KOPT-K1 (cell line): ENCODE data around the gene ZBTB32.
"Not testable (repeated sequence)": the region's sequence is repeated elsewhere in the genome, so short reads cannot be mapped to it uniquely, and the experiment has no call there.

Source experiments
- H3K27ac ChIP-seq: fragments of 200-600 bp; sonication (generic); 2 replicates; pipeline ENCODE4 v1.5.1; 2016; ENCODE audit warnings: antibody characterized with exemption, mild to moderate bottlenecking, low read depth, low read length; ENCODE audit not compliant: poor library complexity, severe bottlenecking
- H3K36me3 ChIP-seq: fragments of 200-600 bp; sonication (generic); 2 replicates; pipeline ENCODE4 v1.5.1; 2017; ENCODE audit warnings: antibody characterized with exemption, mild to moderate bottlenecking, low read length, moderate library complexity; ENCODE audit not compliant: insufficient read depth
- H3K9me3 ChIP-seq: fragments of 200-600 bp; sonication (generic); 2 replicates; pipeline ENCODE4 v1.5.1; 2017; ENCODE audit warnings: antibody characterized with exemption, low read length, mild to moderate bottlenecking; ENCODE audit not compliant: insufficient read depth, poor library complexity, severe bottlenecking

The ZBTB32 gene, protein sequence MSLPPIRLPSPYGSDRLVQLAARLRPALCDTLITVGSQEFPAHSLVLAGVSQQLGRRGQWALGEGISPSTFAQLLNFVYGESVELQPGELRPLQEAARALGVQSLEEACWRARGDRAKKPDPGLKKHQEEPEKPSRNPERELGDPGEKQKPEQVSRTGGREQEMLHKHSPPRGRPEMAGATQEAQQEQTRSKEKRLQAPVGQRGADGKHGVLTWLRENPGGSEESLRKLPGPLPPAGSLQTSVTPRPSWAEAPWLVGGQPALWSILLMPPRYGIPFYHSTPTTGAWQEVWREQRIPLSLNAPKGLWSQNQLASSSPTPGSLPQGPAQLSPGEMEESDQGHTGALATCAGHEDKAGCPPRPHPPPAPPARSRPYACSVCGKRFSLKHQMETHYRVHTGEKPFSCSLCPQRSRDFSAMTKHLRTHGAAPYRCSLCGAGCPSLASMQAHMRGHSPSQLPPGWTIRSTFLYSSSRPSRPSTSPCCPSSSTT

DNA sequence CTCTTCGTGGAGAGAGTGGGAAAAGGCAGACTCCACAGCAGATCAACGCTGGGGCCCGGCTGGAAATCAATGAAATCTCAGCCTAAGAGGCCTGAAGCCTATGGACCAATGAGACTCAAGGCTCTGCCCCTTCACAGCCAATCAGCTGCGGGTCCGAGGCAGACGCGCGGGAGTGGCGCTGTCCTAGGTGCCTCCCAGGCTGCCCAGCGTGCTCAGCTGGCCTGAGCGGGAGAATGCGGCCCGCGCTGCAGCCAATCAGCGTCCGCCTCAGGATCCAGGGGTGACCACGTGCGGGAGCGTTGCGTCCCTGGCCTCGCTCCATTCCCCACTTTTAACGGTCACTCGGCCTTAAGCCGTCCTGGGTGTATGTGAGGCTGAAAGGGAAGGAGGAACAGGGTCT is at the start of gene ZBTB32:
Gene ZBTB32, plus strand, starts transcription at position 341 of the 400 bp plus-strand sequence. CDS start 10,069 bp downstream, outside the sequence.
- Histone ChIP-seq H3K36me3 (no peaks in the 10 kb centered on the region), H3K27ac (no peak within 1 kb of the TSS), H3K9me3 (no peaks in the 10 kb centered on the region)

DNA sequence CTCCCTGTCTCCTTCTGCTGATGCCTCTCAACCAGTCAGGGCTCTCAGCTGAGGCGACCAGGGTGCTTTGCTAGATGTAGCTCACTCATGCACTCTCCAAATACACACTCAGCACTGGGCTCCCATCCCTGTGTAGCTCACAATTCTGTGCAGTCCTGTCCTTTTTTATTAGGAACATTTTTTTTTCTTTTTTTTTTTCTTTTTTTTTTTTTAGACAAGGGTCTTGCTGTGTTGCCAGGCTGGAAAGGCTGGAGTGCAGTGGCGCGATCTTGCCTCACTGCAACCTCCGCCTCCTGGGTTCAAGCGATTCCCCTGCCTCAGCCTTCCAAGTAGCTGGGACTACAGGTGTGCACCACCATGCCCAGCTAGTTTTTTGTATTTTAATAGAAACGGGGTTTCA is 49.5 kb upstream of the ZBTB32 start:
- H3K27ac ChIP-seq, H3K9me3 ChIP-seq: not testable (repeated sequence)
- H3K36me3 ChIP-seq = peaks cover 85% of the 10 kb centered on the region

DNA sequence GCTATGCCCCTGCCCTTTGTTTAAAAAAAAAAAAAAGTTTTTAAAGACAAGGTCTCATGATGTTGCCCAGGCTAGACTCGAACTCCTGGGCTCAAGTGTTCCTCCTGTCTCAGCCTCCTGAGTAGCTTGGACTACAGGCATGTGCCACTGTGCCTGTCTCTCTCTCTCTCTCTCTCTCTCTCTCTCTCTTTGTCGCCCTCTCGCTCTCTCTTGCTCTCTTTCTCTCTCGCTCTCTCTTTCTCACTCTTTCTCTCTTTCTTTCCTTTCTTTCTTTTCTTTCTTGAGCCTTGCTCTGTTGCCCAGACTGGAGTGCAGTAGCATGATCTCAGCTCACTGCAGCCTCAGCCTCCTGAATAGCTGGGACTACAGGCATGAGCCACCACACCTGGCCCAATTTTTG is 48.8 kb upstream of the ZBTB32 start:
- no peak overlapping the region for H3K27ac ChIP-seq
- H3K36me3 ChIP-seq = peaks cover 85% of the 10 kb centered on the region
- no peaks in the 10 kb centered on the region for H3K9me3 ChIP-seq

- no peak overlapping the region for H3K27ac ChIP-seq
- no peaks in the 10 kb centered on the region for H3K9me3 ChIP-seq
- H3K36me3 ChIP-seq = peaks cover 87% of the 10 kb centered on the region
Measured at GRCh38 chr19:35656700-35657099, 47.7 kb upstream of the ZBTB32 start.

DNA sequence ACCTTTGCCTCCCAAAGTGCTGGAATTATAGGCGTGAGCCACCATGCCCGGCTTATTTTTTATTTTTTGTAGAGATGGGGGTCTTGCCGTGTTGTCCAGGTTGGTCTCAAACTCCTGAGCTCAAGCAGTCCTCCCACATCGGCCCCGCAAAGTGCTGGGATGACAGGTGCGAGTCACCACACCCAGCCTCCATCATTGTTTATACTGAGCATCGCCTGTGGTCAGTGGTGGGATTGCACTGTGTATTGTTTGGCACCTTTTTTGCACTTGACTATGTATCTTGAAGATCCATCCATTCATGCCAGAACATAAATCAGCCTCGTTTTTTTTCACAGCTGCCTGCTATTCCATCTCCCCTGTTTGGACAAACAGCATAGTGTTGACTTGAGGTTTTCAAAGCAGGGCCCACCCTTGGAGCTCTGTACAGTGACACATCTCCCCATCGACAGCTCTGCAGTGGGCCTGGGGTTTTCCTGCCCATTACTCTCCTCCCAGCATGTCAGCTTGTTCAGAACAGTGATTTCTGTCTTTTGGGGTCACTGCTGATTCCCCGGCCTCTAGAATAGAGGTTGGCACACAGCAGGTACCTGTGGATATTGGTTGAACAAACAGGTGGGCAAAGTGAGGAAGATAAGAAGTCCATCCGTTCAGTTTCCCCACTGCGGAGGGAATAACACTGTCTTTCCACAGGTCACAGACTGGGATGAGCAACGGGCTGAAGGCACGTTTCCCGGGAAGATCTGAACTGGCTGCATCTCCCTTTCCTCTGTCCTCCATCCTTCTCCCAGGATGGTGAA is 46.3 kb upstream of the ZBTB32 start:
- Histone ChIP-seq H3K36me3 (peaks cover 93% of the 10 kb centered on the region), H3K27ac (no peak overlapping the region), H3K9me3 (no peaks in the 10 kb centered on the region)

DNA sequence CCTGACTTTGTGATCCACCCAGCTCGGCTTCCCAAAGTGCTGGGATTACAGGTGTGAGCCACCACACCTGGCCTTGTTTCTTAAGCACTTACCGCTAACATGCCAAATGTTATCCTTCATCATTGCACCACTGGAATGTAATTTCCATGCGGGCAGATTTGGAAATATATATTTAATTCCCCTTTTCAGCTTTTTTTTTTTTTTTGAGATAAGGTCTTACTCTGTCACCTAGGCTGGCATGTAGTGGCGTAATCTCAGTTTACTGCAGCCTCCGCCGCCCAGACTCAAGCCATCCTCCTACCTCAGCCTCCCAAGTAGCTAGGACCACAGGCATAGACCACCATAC is 42.4 kb upstream of the ZBTB32 start:
- Histone ChIP-seq H3K36me3 (peaks cover 86% of the 10 kb centered on the region), H3K27ac (no peak overlapping the region), H3K9me3 (no peaks in the 10 kb centered on the region)

GRCh38 chr19:35663981-35664380 is 40.4 kb upstream of the ZBTB32 start:
- Histone ChIP-seq H3K27ac (no peak overlapping the region), H3K9me3 (no peaks in the 10 kb centered on the region), H3K36me3 (peaks cover 67% of the 10 kb centered on the region)

DNA sequence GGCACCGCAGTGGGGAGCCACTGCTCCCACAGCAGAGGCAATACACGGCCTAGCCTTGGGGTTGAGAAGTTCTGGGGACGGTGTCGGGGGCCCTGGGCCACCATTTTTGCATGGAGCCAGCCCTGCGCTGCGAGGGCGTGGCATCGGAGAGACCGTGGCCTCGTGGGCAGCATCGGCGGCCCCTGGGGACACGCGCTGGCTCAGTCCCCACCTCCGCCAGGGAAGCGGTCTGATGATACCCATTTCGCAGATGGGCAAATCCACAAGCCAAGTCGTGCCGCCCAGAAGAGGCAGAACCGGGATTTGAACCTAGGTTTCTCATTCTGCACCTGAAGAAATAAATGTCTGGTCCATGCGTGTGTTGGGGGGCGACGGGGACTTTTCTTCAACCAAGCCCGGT is 39.2 kb upstream of the ZBTB32 start:
- H3K27ac ChIP-seq = no peak overlapping the region
- no peaks in the 10 kb centered on the region for H3K9me3 ChIP-seq
- peaks cover 56% of the 10 kb centered on the region for H3K36me3 ChIP-seq

GRCh38 chr19:35665604-35666003 is 38.8 kb upstream of the ZBTB32 start:
- Histone ChIP-seq H3K36me3 (peaks cover 51% of the 10 kb centered on the region), H3K9me3 (no peaks in the 10 kb centered on the region), H3K27ac (no peak overlapping the region)

GRCh38 chr19:35666251-35666913 is 38.0 kb upstream of the ZBTB32 start, which contains the start of gene UPK1A:
Gene UPK1A, plus strand, starts transcription at chr19:35666517. Its CDS starts 296 bp downstream, at chr19:35666813.
- Histone ChIP-seq H3K27ac (no peak within 1 kb of the TSS), H3K9me3 (no peaks in the 10 kb centered on the region), H3K36me3 (peaks cover 44% of the 10 kb centered on the region)

DNA sequence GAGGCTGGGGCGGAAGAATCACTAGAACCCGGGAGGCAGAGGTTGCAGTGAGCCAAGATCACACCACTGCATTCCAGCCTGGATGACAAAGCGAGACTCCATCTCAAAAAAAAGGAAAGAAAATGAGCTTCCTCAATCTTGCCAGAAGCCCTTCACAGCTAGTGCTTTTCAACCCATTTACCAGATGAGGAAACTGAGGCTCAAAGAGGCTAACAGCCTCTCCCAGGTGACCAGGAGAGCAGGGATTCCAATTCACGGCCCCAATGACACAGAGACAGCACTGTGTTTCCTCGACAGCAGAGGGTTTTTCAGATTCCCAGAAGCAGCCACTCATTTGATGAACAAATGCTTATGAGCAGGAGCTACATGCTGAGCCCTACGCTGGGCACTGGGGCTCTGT is 34.8 kb upstream of the ZBTB32 start:
- H3K36me3 ChIP-seq = peaks cover 12% of the 10 kb centered on the region; the same call in 1 of the 2 replicates
- no peaks in the 10 kb centered on the region for H3K9me3 ChIP-seq
- no peak overlapping the region for H3K27ac ChIP-seq

DNA sequence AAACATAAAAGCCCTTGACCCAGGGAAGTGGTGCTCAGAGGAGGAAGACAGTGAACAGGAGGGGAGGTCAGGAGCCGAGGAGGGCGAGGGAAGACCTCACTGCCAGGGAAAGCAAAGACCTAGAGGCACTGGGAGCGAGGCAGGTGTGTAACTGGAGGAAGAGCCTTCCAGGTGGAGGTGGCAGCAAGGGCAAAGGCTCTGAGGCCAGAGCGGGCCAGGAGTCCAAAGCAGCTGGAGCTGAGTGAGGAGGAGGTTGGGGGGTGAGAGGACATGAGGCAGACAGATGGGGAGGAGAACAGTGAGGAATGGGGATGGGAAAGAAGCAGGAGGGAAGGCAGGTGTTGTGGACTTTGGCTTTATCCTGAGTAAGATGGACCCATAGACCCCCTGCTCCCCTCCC is 34.4 kb upstream of the ZBTB32 start:
- H3K9me3 ChIP-seq = no peaks in the 10 kb centered on the region
- H3K27ac ChIP-seq = no peak overlapping the region
- peaks cover 8% of the 10 kb centered on the region; the same call in 1 of the 2 replicates for H3K36me3 ChIP-seq

GRCh38 chr19:35670686-35671085 is 33.7 kb upstream of the ZBTB32 start:
- Histone ChIP-seq H3K36me3 (0 out of 2 replicates have a peak, but pooled peaks cover under 1% of the 10 kb centered on the region), H3K27ac (no peak overlapping the region), H3K9me3 (no peaks in the 10 kb centered on the region)

DNA sequence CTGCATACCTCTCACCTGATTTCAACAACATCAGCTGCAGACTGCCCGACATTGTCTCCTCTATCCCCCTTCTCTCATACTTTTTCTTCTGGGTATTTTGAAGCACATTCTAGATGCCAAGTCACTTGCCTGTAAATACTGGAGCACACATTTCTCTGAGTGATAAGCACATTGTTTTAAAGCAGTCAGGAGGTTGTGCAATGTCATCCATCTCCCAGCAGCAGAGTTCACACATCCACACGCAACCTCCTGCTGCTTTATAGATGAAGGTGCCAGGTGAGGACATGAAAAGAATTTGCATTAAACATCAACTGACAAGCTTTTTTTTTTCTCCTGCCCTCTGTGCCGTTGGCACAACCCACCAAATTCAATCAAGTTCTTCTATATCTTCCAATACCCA is 32.5 kb upstream of the ZBTB32 start:
- H3K9me3 ChIP-seq = no peaks in the 10 kb centered on the region
- no peak overlapping the region for H3K27ac ChIP-seq
- H3K36me3 ChIP-seq = no peaks in the 10 kb centered on the region
